ENCODE data around the gene SC5D. TPM values are rescaled to one million over a fixed set of nuclear protein-coding genes. Genes with fewer than 3 reads are reported as not detected.

Gene SC5D
- total RNA-seq, 2 experiments from 2014 or later: 87.7 to 92.7 TPM

- DNase-seq (no peak), ATAC-seq (ENCODE audit: poor library complexity) (no peak)
- Mint-ChIP-seq H3K4me1 (ENCODE audit: low read depth) (peaks cover 5% of the 10 kb centered on the region), H3K9me3 (no peaks in the 10 kb centered on the region), H3K27me3 (no peaks in the 10 kb centered on the region), H3K36me3 (ENCODE audit: low read depth) (no peaks in the 10 kb centered on the region), H3K4me3 (no peak overlapping the region), H3K27ac (no peak overlapping the region)
- ChIA-PET POLR2A (interaction anchor here (1.5 kb wide), 1 partner anchor 40 kb away, joined by 3 read pairs; no protein-coding TSS in a partner anchor), CTCF (interaction anchor here (0.9 kb wide), 1 partner anchor 20 kb away, joined by 4 read pairs; no protein-coding TSS in a partner anchor)
- Histone ChIP-seq H3K36me3 (ENCODE audit: insufficient read depth, low read length) (no peaks in the 10 kb centered on the region), H3K27me3 (ENCODE audit: control insufficient read depth in 1 of 2, insufficient read depth in 2 of 2, low read length in 2 of 2) (no peaks in the 10 kb centered on the region), H3K4me3 (ENCODE audit: low read length) (no peak overlapping the region), H3K27ac (ENCODE audit: low read depth in 1 of 2, low read length in 2 of 2) (no peak overlapping the region), H3K4me1 (ENCODE audit: insufficient read depth, low read length) (no peaks in the 10 kb centered on the region), H3K9me3 (ENCODE audit: control insufficient read depth in 1 of 2, insufficient read depth in 1 of 2, low read length in 2 of 2) (no peaks in the 10 kb centered on the region)
- intact Hi-C loops (cut with DNase I, micrococcal nuclease): no loop called here
- TF ChIP-seq CTCF (IDR thresholded peaks at IDR 0.05): no peak
Observed at GRCh38 chr11:121340032-121340580, 47.5 kb downstream of the SC5D start.

GRCh38 chr11:121341609-121342008, 49.0 kb downstream of the SC5D start:
- no peak for TF ChIP-seq CTCF (IDR thresholded peaks at IDR 0.05)

GRCh38 chr11:121344824-121345223, 52.3 kb downstream of the SC5D start:
- no peak overlapping the region for H3K4me3 ChIP-seq (ENCODE audit: low read length)
- no peaks in the 10 kb centered on the region for H3K9me3 ChIP-seq (ENCODE audit: control insufficient read depth in 1 of 2, insufficient read depth in 1 of 2, low read length in 2 of 2)
- Mint-ChIP-seq H3K27ac (no peak overlapping the region), H3K4me1 (ENCODE audit: low read depth) (no peaks in the 10 kb centered on the region), H3K27me3 (no peaks in the 10 kb centered on the region), H3K4me3 (no peak overlapping the region), H3K36me3 (ENCODE audit: low read depth) (no peaks in the 10 kb centered on the region), H3K9me3 (no peaks in the 10 kb centered on the region)
- no peak overlapping the region for H3K27ac ChIP-seq (ENCODE audit: low read depth in 1 of 2, low read length in 2 of 2)
- H3K4me1 ChIP-seq (ENCODE audit: insufficient read depth, low read length): no peaks in the 10 kb centered on the region
- DNase-seq (no peak), ATAC-seq (ENCODE audit: poor library complexity) (no peak)
- intact Hi-C loops (cut with DNase I, micrococcal nuclease): no loop called here
- H3K36me3 ChIP-seq (ENCODE audit: insufficient read depth, low read length): no peaks in the 10 kb centered on the region
- ChIA-PET POLR2A (interaction anchor here (1.0 kb wide), 2 partner anchors 17 to 52 kb away, joined by 3 to 4 read pairs; partner anchors contain the start of gene SC5D), CTCF (no interaction called here)
- no peak for TF ChIP-seq CTCF (IDR thresholded peaks at IDR 0.05)
- no peaks in the 10 kb centered on the region for H3K27me3 ChIP-seq (ENCODE audit: control insufficient read depth in 1 of 2, insufficient read depth in 2 of 2, low read length in 2 of 2)

More at GRCh38 chr11:121341609-121342008, 49.0 kb downstream of the SC5D start:
- H3K4me1 ChIP-seq (ENCODE audit: insufficient read depth, low read length): no peaks in the 10 kb centered on the region
- H3K36me3 ChIP-seq (ENCODE audit: insufficient read depth, low read length): no peaks in the 10 kb centered on the region
- ATAC-seq (ENCODE audit: poor library complexity) (no peak), DNase-seq (no peak)
- no peak overlapping the region for H3K27ac ChIP-seq (ENCODE audit: low read depth in 1 of 2, low read length in 2 of 2)
- H3K27me3 Mint-ChIP-seq: no peaks in the 10 kb centered on the region
- H3K4me3 Mint-ChIP-seq: no peak overlapping the region
- H3K9me3 Mint-ChIP-seq: no peaks in the 10 kb centered on the region
- POLR2A ChIA-PET: no interaction called here
- intact Hi-C loops (cut with DNase I, micrococcal nuclease): no loop called here
- no peaks in the 10 kb centered on the region for H3K36me3 Mint-ChIP-seq (ENCODE audit: low read depth)
- CTCF ChIA-PET: interaction anchor here (0.6 kb wide), 1 partner anchor 79 kb away, joined by 3 read pairs; no protein-coding TSS in a partner anchor
- no peaks in the 10 kb centered on the region for H3K4me1 Mint-ChIP-seq (ENCODE audit: low read depth)
- H3K27me3 ChIP-seq (ENCODE audit: control insufficient read depth in 1 of 2, insufficient read depth in 2 of 2, low read length in 2 of 2): no peaks in the 10 kb centered on the region
- H3K27ac Mint-ChIP-seq: no peak overlapping the region
- no peaks in the 10 kb centered on the region for H3K9me3 ChIP-seq (ENCODE audit: control insufficient read depth in 1 of 2, insufficient read depth in 1 of 2, low read length in 2 of 2)
- H3K4me3 ChIP-seq (ENCODE audit: low read length): no peak overlapping the region

All from CD4-positive, alpha-beta T cell (primary cell).